ENCODE data around the gene IFFO2. TPM values are rescaled to one million over a fixed set of nuclear protein-coding genes. Genes with fewer than 3 reads are reported as not detected.

Gene IFFO2
- total and polyA plus RNA-seq, 2 of the 13 experiments (the other 11 are each of a cell fraction or from before 2014, with no cell fraction given): 7.3 to 16.7 TPM

- TF ChIP-seq ZNF646 (CRISPR knock-in tag; IDR thresholded peaks at IDR 0.05) (0 out of 2 replicates have a peak, but pooled peaks have one; percentile 16), ZNF326 (CRISPR knock-in tag; IDR thresholded peaks at IDR 0.05; ENCODE audit: borderline replicate concordance) (no peak)
Observed at GRCh38 chr1:18948048-18948912, 8.2 kb downstream of the IFFO2 start (continued).

GRCh38 chr1:18947570-18947969 is 8.9 kb downstream of the IFFO2 start:
- WGBS (ENCODE audit: low lambda C conversion rate): 87% methylated on average over 9 of the region's 9 CpGs
- H4K20me1 ChIP-seq (ENCODE audit: insufficient read depth, low read length): no peaks in the 10 kb centered on the region
- no peaks in the 10 kb centered on the region for H3K27me3 ChIP-seq (ENCODE audit: control insufficient read depth in 1 of 2, insufficient read depth in 2 of 2, low read length in 2 of 2)
- H3K4me3 ChIP-seq (replicated peaks in 1 of 3; ENCODE audit: insufficient read depth in 1 of 3, low read depth in 2 of 3, low read length in 3 of 3): no peak overlapping the region
- no peak overlapping the region for H2AFZ ChIP-seq (ENCODE audit: low read length)
- intact Hi-C loops (cut with micrococcal nuclease; ENCODE audit: unreplicated experiment) (no loop called here), in situ Hi-C loops (cut with HindIII; ENCODE audit: extremely low pct_ligation_motif_present, low pct_unique_long_range_greater_than_20kb) (loop anchor here (5.0 kb wide), 1 partner anchor 40 kb away; no protein-coding TSS in a partner anchor)
- no peak for FAIRE-seq
- no TSS peak for BruUV-seq (replicated peaks)
- ChIA-PET POLR2A (no interaction called here), CTCF (ENCODE audit: low intra/inter-chr PET ratio, low total read pairs) (interaction anchor here (3.0 kb wide), 1 partner anchor 34 kb away, joined by 14 read pairs; no protein-coding TSS in a partner anchor)
- DNase-seq (ENCODE audit: low spot score): no peak
- H3K36me3 ChIP-seq (replicated peaks in 1 of 2; ENCODE audit: control insufficient read depth in 1 of 2, insufficient read depth in 2 of 2, low read length in 2 of 2): peaks cover 0 to 4% of the 10 kb centered on the region in 2 experiments; a peak in 1 of 5 replicates
- no peaks in the 10 kb centered on the region for H3K9me3 ChIP-seq (ENCODE audit: low read length)
- H3K79me2 ChIP-seq (ENCODE audit: insufficient read depth, low read length): peaks cover 79% of the 10 kb centered on the region
- TF ChIP-seq DDIT3 (CRISPR knock-in tag; IDR thresholded peaks at IDR 0.05): no peak
- TF ChIP-seq, protein P1, sequence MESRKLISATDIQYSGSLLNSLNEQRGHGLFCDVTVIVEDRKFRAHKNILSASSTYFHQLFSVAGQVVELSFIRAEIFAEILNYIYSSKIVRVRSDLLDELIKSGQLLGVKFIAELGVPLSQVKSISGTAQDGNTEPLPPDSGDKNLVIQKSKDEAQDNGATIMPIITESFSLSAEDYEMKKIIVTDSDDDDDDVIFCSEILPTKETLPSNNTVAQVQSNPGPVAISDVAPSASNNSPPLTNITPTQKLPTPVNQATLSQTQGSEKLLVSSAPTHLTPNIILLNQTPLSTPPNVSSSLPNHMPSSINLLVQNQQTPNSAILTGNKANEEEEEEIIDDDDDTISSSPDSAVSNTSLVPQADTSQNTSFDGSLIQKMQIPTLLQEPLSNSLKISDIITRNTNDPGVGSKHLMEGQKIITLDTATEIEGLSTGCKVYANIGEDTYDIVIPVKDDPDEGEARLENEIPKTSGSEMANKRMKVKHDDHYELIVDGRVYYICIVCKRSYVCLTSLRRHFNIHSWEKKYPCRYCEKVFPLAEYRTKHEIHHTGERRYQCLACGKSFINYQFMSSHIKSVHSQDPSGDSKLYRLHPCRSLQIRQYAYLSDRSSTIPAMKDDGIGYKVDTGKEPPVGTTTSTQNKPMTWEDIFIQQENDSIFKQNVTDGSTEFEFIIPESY (CRISPR knock-in tag; IDR thresholded peaks at IDR 0.05): peak; percentile 67; the same call in 1 of the 2 replicates
- ATAC-seq: no peak
- peaks cover 78% of the 10 kb centered on the region for H3K4me1 ChIP-seq (ENCODE audit: insufficient read depth, low read length)
- peak overlapping the region; percentile 36 for H3K27ac ChIP-seq (ENCODE audit: extremely low read length, insufficient read depth, low read length)
- H3K9ac ChIP-seq (ENCODE audit: insufficient read depth, low read depth, low read length): 0 out of 2 replicates have a peak overlapping the region, but pooled peaks have one; percentile 17
- H3K4me2 ChIP-seq (ENCODE audit: low read depth, low read length): 0 out of 2 replicates have a peak overlapping the region, but pooled peaks have one; percentile 10
